Measurements from ENCODE around the gene SDHA.

SDHA gene

GRCh38 chr5:181566-181965, 36.6 kb upstream of the SDHA start:
- Histone ChIP-seq H3K4me3 (replicated peaks; ENCODE audit: low read depth, low read length) (no peak overlapping the region), H3K27me3 (replicated peaks; ENCODE audit: control insufficient read depth, insufficient read depth, low read length) (no peaks in the 10 kb centered on the region; the same call in 1 of the 2 replicates), H3K36me3 (ENCODE audit: control insufficient read depth, insufficient read depth, low read length) (no peaks in the 10 kb centered on the region)
- no peak for DNase-seq (ENCODE audit: extremely low read depth, insufficient read length)
- TF ChIP-seq CTCF (IDR thresholded peaks at IDR 0.05; ENCODE audit: insufficient read depth, low read length, poor library complexity, severe bottlenecking), result no peak

GRCh38 chr5:182126-182525, 36.0 kb upstream of the SDHA start:
- Histone ChIP-seq H3K4me3 (replicated peaks; ENCODE audit: low read depth, low read length) (no peak overlapping the region), H3K36me3 (ENCODE audit: control insufficient read depth, insufficient read depth, low read length) (no peaks in the 10 kb centered on the region), H3K27me3 (replicated peaks; ENCODE audit: control insufficient read depth, insufficient read depth, low read length) (no peaks in the 10 kb centered on the region; the same call in 1 of the 2 replicates)
- no peak for TF ChIP-seq CTCF (IDR thresholded peaks at IDR 0.05; ENCODE audit: insufficient read depth, low read length, poor library complexity, severe bottlenecking)
- DNase-seq (ENCODE audit: extremely low read depth, insufficient read length), result no peak

GRCh38 chr5:184471-184870, 33.6 kb upstream of the SDHA start:
- DNase-seq (ENCODE audit: extremely low read depth, insufficient read length), result no peak
- Histone ChIP-seq H3K4me3 (replicated peaks; ENCODE audit: low read depth, low read length) (no peak overlapping the region), H3K36me3 (ENCODE audit: control insufficient read depth, insufficient read depth, low read length) (no peaks in the 10 kb centered on the region), H3K27me3 (replicated peaks; ENCODE audit: control insufficient read depth, insufficient read depth, low read length) (no peaks in the 10 kb centered on the region; the same call in 1 of the 2 replicates)
- no peak for TF ChIP-seq CTCF (IDR thresholded peaks at IDR 0.05; ENCODE audit: insufficient read depth, low read length, poor library complexity, severe bottlenecking)

DNA sequence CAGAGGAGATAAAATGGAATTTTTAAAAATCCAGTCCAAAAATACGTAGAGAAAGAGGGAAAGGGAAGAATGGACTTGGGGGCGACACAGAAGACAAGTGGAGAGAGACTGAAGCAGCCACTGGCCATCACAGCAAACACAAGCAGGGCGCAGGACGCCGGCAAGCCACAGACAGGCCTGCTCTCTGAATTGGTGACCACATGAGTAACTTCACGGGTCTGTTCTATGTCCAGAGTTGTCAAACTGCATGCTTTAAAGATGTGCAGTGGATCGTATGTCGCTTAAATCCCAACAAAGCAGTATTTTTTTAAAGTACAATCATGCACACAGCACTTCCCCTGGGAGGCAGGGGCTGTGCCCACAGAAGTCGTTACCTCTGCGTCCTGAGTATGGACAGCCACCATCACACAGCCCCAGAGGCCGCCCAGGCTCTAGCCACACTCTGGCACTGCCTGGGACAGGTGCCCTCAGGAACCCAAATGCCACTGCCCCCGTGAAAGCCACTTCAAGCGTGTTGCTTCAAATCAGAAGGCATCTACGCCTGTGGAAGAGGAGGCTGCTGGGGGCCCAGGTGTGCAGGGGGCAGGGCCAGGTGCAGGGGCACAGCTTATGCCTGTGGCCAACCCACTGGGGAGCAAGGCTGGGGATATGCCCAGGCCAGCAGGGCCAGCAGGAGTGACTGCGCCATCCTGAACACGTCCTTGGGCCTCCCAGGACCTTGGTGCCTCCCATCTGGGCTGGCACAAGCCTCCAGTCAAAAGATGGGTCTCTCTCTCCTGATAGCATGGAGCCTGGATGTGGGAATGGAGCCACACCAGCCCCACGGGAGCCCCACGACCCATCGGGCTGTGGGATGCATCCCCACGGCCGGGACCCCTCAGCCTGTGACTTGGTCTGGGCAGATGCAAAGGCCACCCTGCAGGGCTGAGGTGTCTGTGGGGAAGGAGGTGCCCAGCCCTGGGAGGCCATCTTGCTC, 32.7 kb upstream of the SDHA start:
- TF ChIP-seq CTCF (IDR thresholded peaks at IDR 0.05; ENCODE audit: insufficient read depth, low read length, poor library complexity, severe bottlenecking), result no peak
- no peaks in the 10 kb centered on the region for H3K36me3 ChIP-seq (ENCODE audit: control insufficient read depth, insufficient read depth, low read length)
- no peaks in the 10 kb centered on the region; the same call in 1 of the 2 replicates for H3K27me3 ChIP-seq (replicated peaks; ENCODE audit: control insufficient read depth, insufficient read depth, low read length)
- no peak overlapping the region for H3K4me3 ChIP-seq (replicated peaks; ENCODE audit: low read depth, low read length)
- no peak for DNase-seq (ENCODE audit: extremely low read depth, insufficient read length)

GRCh38 chr5:186091-187041, 31.8 kb upstream of the SDHA start:
- Histone ChIP-seq H3K27me3 (replicated peaks; ENCODE audit: control insufficient read depth, insufficient read depth, low read length) (no peaks in the 10 kb centered on the region; the same call in 1 of the 2 replicates), H3K4me3 (replicated peaks; ENCODE audit: low read depth, low read length) (no peak overlapping the region), H3K36me3 (ENCODE audit: control insufficient read depth, insufficient read depth, low read length) (no peaks in the 10 kb centered on the region)
- no peak for TF ChIP-seq CTCF (IDR thresholded peaks at IDR 0.05; ENCODE audit: insufficient read depth, low read length, poor library complexity, severe bottlenecking)
- DNase-seq (ENCODE audit: extremely low read depth, insufficient read length), result no peak

Data from GM06990 (cell line).